SH-SY5Y (cell line): ENCODE results near the gene NDUFS5.

ENCODE experiments used
- GATA2 ChIP-seq: IDR thresholded peaks from 2 replicates; pipeline ENCODE4 v1.6.1; 2011; ENCODE audit warnings: mild to moderate bottlenecking, low read depth, low read length
- GATA3 ChIP-seq: IDR thresholded peaks from 2 replicates; pipeline ENCODE4 v1.6.1; 2011; ENCODE audit warnings: low read depth, mild to moderate bottlenecking, low read length, moderate library complexity

GRCh38 chr1:39082811-39083576 is 56.8 kb downstream of the NDUFS5 start:
- TF ChIP-seq GATA2 (no peak), GATA3 (no peak)
